Psoas muscle (tissue), 8 donors: Measurements from ENCODE around the gene MYOCD. TPM values are rescaled to one million over a fixed set of nuclear protein-coding genes. Genes with fewer than 3 reads are reported as not detected.

Experiments
- ATAC-seq, 4 donors: fragments of 200-7000 bp; cut with Tn5 transposase; one replicate each; pipeline ENCODE4 v1.9.1; 2020; ENCODE audit warnings: moderate library complexity in 3 of 4, mild to moderate bottlenecking in 2 of 4
- DNase-seq, 2 donors: peaks; one replicate each; pipeline ENCODE4 v3.0.0-alpha.2; 2020
- H3K27ac ChIP-seq: fragments of 200-600 bp; one replicate; pipeline ENCODE4 v1.8.0; 2022
- H3K27me3 ChIP-seq, 3 donors: fragments of 200-600 bp in 1 of 3; one replicate each; pipeline versions ENCODE4 v1.6.1 to v1.8.0; 2013 to 2022; ENCODE audit warnings: low read length in 2 of 3, mild to moderate bottlenecking in 2 of 3, moderate library complexity in 1 of 3; ENCODE audit not compliant: insufficient read depth in 3 of 3
- H3K36me3 ChIP-seq, 2 donors: fragments of 200-600 bp in 1 of 2; one replicate each; pipeline versions ENCODE4 v1.6.1 to v1.8.0; 2013 to 2022; ENCODE audit warnings: low read depth in 1 of 2, mild to moderate bottlenecking in 1 of 2, moderate library complexity in 1 of 2; ENCODE audit not compliant: insufficient read depth in 1 of 2
- H3K4me1 ChIP-seq: fragments of 200-600 bp; one replicate; pipeline ENCODE4 v1.8.0; 2022
- H3K4me3 ChIP-seq: fragments of 200-600 bp; one replicate; pipeline ENCODE4 v1.8.0; 2022; ENCODE audit warnings: mild to moderate bottlenecking
- H3K9me3 ChIP-seq: fragments of 200-600 bp; one replicate; pipeline ENCODE4 v1.8.0; 2022
- CTCF ChIP-seq: fragments of 200-600 bp; IDR thresholded peaks from one replicate; pipeline ENCODE4 v1.8.0; 2022; ENCODE audit warnings: antibody characterized with exemption
- WGBS, 3 donors: extraction: QIAGEN DNeasy Blood & Tissue Kit; methylation state at CpG; one replicate each; pipeline versions ENCODE4 v1.1.6 to v1.1.7; 2013; 5-methylcytosine and 5-hydroxymethylcytosine counted together
- intact Hi-C, 2 donors: fragments of 100-400 bp; cut with DNase I; formaldehyde crosslinking; loops; one replicate each; pipeline versions ENCODE4 v1.11.0 to v1.14.2; 2022
- polyA plus RNA-seq, 3 donors: library from polyadenylated mRNA; stranded (reverse); fragments of 200-250 nt; gene quantifications; one replicate each; pipeline ENCODE4 v1.2.3, GENCODE V29; 2013
- total RNA-seq, 4 donors: library from RNA; stranded (reverse); fragmentation: NEBNext Ultra II Directional in 2 of 4; extraction: Animal tissue kit (Norgen Biotek cat#: 25700) in 2 of 4; gene quantifications; one replicate each; pipeline versions ENCODE4 v1.2.1 to v1.2.4, GENCODE V29; 2021 to 2023
- donor health status: healthy with polysubstance abuse.
- donor health status: DM: no; HTN: no; CAD: no; lungs with moderate emphysema.
- donor health status: Bipolar disorder and iron deficiency.
- donor health status: healthy.
- donor health status: DM: yes; HTN: yes; CAD: no.
- donor health status: DM: no; HTN: no; CAD: no.
- donor health status: DM: no; HTN: no; CAD: no.
- donor health status: DM: yes; HTN: yes; CAD: no.

MYOCD gene
- total and polyA plus RNA-seq, 7 donors = 0.04 to 1.2 (median 0.22) TPM

GRCh38 chr17:12800855-12801365, 135.2 kb downstream of the MYOCD start:
- intact Hi-C loops = no loop called here

GRCh38 chr17:12806630-12807029, 140.9 kb downstream of the MYOCD start:
- ATAC-seq (no peak), DNase-seq (no peak)
- 85 to 95% (median 89%) methylated on average over 1 of the region's 1 CpG for WGBS, 3 donors
- no peak overlapping the region for H3K4me3 ChIP-seq
- no peak for TF ChIP-seq CTCF
- H3K27me3 ChIP-seq = no peaks in the 10 kb centered on the region
- no peaks in the 10 kb centered on the region for H3K9me3 ChIP-seq
- H3K36me3 ChIP-seq = no peaks in the 10 kb centered on the region
- intact Hi-C loops = no loop called here
- H3K4me1 ChIP-seq = no peaks in the 10 kb centered on the region
- no peak overlapping the region for H3K27ac ChIP-seq

More at GRCh38 chr17:12800855-12801365, 135.2 kb downstream of the MYOCD start:
- Histone ChIP-seq H3K4me1 (no peaks in the 10 kb centered on the region), H3K27me3 (no peaks in the 10 kb centered on the region), H3K4me3 (no peak overlapping the region), H3K27ac (no peak overlapping the region), H3K9me3 (peaks cover 7% of the 10 kb centered on the region), H3K36me3 (no peaks in the 10 kb centered on the region)
- TF ChIP-seq CTCF = no peak
- ATAC-seq (no peak), DNase-seq (no peak)
- WGBS, 3 donors = 66 to 72% (median 70%) methylated on average over 3 of the region's 3 CpGs

- no peaks in the 10 kb centered on the region for H3K4me1 ChIP-seq
- ATAC-seq (no peak), DNase-seq (no peak)
- no peak overlapping the region for H3K4me3 ChIP-seq
- no peak for TF ChIP-seq CTCF
- no peaks in the 10 kb centered on the region for H3K9me3 ChIP-seq
- no peaks in the 10 kb centered on the region for H3K36me3 ChIP-seq
- no peaks in the 10 kb centered on the region for H3K27me3 ChIP-seq
- intact Hi-C loops = no loop called here
- WGBS, 3 donors = 75 to 80% (median 79%) methylated on average over 3 of the region's 3 CpGs
- no peak overlapping the region for H3K27ac ChIP-seq
These were observed 143.0 kb downstream of the MYOCD start for GRCh38 chr17:12808723-12809122.

- H3K27ac ChIP-seq = no peak overlapping the region
- H3K4me1 ChIP-seq = no peaks in the 10 kb centered on the region
- H3K9me3 ChIP-seq = peaks cover under 1% of the 10 kb centered on the region
- DNase-seq (no peak), ATAC-seq (no peak)
- no peak overlapping the region for H3K4me3 ChIP-seq
- WGBS, 3 donors = 71 to 76% (median 72%) methylated on average over 5 of the region's 5 CpGs
- no peak for TF ChIP-seq CTCF
- H3K27me3 ChIP-seq = no peaks in the 10 kb centered on the region
- no peaks in the 10 kb centered on the region for H3K36me3 ChIP-seq
- intact Hi-C loops = no loop called here
These were observed 147.2 kb downstream of the MYOCD start for GRCh38 chr17:12812877-12813276.

- 84 to 85% (median 85%) methylated on average over 9 of the region's 9 CpGs for WGBS, 3 donors
- ATAC-seq (no peak), DNase-seq (no peak)
- H3K27me3 ChIP-seq = no peaks in the 10 kb centered on the region
- no peaks in the 10 kb centered on the region for H3K36me3 ChIP-seq
- no peak for TF ChIP-seq CTCF
- H3K27ac ChIP-seq = no peak overlapping the region
- H3K4me1 ChIP-seq = no peaks in the 10 kb centered on the region
- intact Hi-C loops = no loop called here
- H3K4me3 ChIP-seq = no peak overlapping the region
- H3K9me3 ChIP-seq = peaks cover 8% of the 10 kb centered on the region
These were observed 148.0 kb downstream of the MYOCD start for GRCh38 chr17:12813664-12814063.
